ENCODE measurements around the gene DNAH7.
"Not testable (repeated sequence)": the region's sequence is repeated elsewhere in the genome, so short reads cannot be mapped to it uniquely, and the experiment has no call there.

The DNAH7 gene

DNA sequence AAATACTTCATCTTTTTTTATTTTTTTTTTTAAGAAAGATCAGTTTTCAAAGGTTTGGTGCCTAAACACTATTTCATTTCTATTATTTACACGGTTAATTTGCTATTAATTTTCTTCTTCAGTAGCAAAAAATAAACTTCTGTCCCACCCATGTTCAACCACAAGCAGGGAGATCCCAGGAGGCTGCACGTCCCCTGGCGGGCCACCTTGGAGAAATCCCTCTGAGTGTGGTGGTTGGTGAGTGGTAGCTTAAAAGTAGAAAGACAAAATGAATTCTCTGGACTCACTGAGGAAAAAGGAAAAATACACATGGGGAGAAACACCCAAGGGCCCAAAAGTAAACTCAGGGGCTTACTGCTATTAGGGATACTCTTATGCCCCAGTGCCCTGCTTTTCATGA is 143.5 kb downstream of the DNAH7 start:
- no peak overlapping the region for H3K4me2 ChIP-seq (ENCODE audit: low read length)
- TF ChIP-seq, protein P1, sequence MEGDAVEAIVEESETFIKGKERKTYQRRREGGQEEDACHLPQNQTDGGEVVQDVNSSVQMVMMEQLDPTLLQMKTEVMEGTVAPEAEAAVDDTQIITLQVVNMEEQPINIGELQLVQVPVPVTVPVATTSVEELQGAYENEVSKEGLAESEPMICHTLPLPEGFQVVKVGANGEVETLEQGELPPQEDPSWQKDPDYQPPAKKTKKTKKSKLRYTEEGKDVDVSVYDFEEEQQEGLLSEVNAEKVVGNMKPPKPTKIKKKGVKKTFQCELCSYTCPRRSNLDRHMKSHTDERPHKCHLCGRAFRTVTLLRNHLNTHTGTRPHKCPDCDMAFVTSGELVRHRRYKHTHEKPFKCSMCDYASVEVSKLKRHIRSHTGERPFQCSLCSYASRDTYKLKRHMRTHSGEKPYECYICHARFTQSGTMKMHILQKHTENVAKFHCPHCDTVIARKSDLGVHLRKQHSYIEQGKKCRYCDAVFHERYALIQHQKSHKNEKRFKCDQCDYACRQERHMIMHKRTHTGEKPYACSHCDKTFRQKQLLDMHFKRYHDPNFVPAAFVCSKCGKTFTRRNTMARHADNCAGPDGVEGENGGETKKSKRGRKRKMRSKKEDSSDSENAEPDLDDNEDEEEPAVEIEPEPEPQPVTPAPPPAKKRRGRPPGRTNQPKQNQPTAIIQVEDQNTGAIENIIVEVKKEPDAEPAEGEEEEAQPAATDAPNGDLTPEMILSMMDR (IDR thresholded peaks at IDR 0.05): no peak
- no peak overlapping the region for H3K4me3 ChIP-seq (ENCODE audit: low read depth, low read length)
- no peaks in the 10 kb centered on the region for H3K36me3 ChIP-seq (ENCODE audit: control insufficient read depth, insufficient read depth, low read length)
- no peaks in the 10 kb centered on the region for H3K4me1 ChIP-seq
- no peak overlapping the region for H3K27ac ChIP-seq
- H3K79me2 ChIP-seq: no peaks in the 10 kb centered on the region
- H3K9ac ChIP-seq: no peak overlapping the region
- no peaks in the 10 kb centered on the region for H3K27me3 ChIP-seq (ENCODE audit: control insufficient read depth, insufficient read depth, low read length)
- no peaks in the 10 kb centered on the region for H3K9me3 ChIP-seq (ENCODE audit: control insufficient read depth, low read length)
- no peak overlapping the region for H2AFZ ChIP-seq

DNA sequence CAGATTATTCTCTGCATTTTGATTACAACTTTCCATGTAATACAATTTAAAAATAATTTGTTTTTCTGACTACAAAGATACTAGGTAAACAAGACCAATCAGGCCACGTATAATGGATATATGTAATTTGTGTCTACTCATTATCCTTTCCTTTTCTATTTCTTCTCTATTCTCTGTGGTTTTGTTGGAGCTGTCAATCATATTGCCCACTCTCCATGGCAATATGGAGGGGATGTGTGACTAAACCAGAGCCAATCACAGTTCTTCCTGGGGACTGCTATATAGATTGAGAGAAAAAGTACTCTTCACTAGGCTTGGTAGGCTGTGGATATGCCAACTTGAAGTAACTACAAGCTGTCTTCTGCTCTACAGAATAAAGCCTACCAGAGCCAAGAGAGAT is 144.7 kb downstream of the DNAH7 start:
- TF ChIP-seq, protein P1 (IDR thresholded peaks at IDR 0.05): no peak
- Histone ChIP-seq H3K4me3 (ENCODE audit: low read depth, low read length) (no peak overlapping the region), H3K4me2 (ENCODE audit: low read length) (no peak overlapping the region), H2AFZ (no peak overlapping the region), H3K79me2 (no peaks in the 10 kb centered on the region), H3K9me3 (ENCODE audit: control insufficient read depth, low read length) (no peaks in the 10 kb centered on the region), H3K4me1 (no peaks in the 10 kb centered on the region), H3K27ac (no peak overlapping the region), H3K27me3 (ENCODE audit: control insufficient read depth, insufficient read depth, low read length) (no peaks in the 10 kb centered on the region), H3K9ac (no peak overlapping the region), H3K36me3 (ENCODE audit: control insufficient read depth, insufficient read depth, low read length) (no peaks in the 10 kb centered on the region)

DNA sequence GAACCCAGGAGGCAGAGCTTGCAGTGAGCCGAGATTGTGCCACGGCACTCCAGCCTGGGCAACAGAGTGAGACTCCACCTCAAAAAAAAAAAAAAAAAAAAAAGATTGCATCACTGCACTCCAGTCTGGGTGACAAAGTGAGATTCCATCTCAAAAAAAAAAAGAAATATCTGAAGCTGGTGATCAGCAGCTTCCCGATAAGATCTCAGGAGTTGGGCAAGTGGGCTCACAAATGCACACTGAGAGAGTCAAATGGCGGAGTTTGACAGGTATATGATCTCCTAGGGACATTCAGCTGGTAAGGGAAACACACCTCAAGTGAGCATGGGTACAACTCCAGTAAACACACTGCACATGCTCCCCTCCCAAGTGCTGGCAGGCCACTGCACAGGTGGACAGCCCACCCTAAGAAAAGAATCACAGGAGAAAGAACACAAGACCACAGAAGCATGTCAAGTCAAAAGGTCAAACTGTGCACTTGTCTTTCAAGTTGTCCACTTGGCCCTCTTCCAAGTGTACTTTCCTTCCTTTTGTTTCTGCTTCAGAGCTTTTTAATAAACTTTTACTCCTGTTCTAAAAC is 151.5 kb downstream of the DNAH7 start:
- not testable (repeated sequence) for H3K9me3 ChIP-seq (ENCODE audit: control insufficient read depth, low read length); H3K36me3 ChIP-seq (ENCODE audit: control insufficient read depth, insufficient read depth, low read length); H3K27ac ChIP-seq; H3K9ac ChIP-seq; H3K27me3 ChIP-seq (ENCODE audit: control insufficient read depth, insufficient read depth, low read length); H3K4me1 ChIP-seq; H3K79me2 ChIP-seq; H3K4me3 ChIP-seq (ENCODE audit: low read depth, low read length); H2AFZ ChIP-seq; H3K4me2 ChIP-seq (ENCODE audit: low read length)

DNA sequence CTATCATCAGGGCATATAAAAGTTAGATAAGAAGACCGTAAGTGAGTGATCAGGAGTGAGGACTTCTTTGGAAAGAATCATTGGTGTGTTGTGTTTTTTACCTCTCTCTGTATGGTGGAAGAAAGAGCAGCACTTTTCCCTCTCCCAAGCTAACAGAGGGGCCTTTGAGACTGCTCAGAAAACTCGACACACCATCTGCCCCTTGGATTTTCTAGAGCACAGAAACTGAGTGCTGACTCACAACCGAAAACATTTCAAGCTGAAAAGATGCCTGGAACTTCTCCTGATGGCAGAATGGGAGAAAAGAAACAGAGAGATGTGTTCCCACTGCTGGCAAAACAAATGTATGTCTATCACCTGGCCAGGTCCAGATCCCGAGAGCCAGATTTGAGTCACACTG is 156.6 kb downstream of the DNAH7 start:
- H3K4me1 ChIP-seq: no peaks in the 10 kb centered on the region
- H3K9ac ChIP-seq: no peak overlapping the region
- no peaks in the 10 kb centered on the region for H3K27me3 ChIP-seq (ENCODE audit: control insufficient read depth, insufficient read depth, low read length)
- H3K9me3 ChIP-seq (ENCODE audit: control insufficient read depth, low read length): no peaks in the 10 kb centered on the region
- no peak overlapping the region for H3K4me3 ChIP-seq (ENCODE audit: low read depth, low read length)
- H3K4me2 ChIP-seq (ENCODE audit: low read length): no peak overlapping the region
- H3K36me3 ChIP-seq (ENCODE audit: control insufficient read depth, insufficient read depth, low read length): no peaks in the 10 kb centered on the region
- TF ChIP-seq, protein P1 (IDR thresholded peaks at IDR 0.05): no peak
- no peak overlapping the region for H3K27ac ChIP-seq
- no peaks in the 10 kb centered on the region for H3K79me2 ChIP-seq
- no peak overlapping the region for H2AFZ ChIP-seq

DNA sequence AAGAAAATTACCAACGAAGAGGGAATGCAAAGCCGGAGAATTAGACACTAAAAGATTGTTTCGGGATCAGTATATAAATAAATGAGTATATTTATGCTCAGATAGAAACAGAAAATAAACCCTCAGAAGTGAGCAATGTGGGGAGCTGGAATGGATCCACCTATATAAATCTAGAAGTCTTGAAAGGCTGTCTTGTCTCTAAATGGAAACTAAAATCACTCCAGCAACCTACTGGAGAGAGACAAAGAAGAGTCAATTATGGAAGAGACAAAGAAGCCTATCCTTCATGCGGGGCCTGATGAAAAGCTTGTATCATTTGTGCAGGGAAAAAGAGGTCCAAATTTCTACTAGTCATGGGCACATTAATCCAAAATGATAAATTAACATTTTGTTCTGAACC is 158.1 kb downstream of the DNAH7 start:
- TF ChIP-seq, protein P1 (IDR thresholded peaks at IDR 0.05): no peak
- no peak overlapping the region for H3K4me2 ChIP-seq (ENCODE audit: low read length)
- no peaks in the 10 kb centered on the region for H3K4me1 ChIP-seq
- H3K79me2 ChIP-seq: no peaks in the 10 kb centered on the region
- H3K9me3 ChIP-seq (ENCODE audit: control insufficient read depth, low read length): no peaks in the 10 kb centered on the region
- no peaks in the 10 kb centered on the region for H3K27me3 ChIP-seq (ENCODE audit: control insufficient read depth, insufficient read depth, low read length)
- H3K36me3 ChIP-seq (ENCODE audit: control insufficient read depth, insufficient read depth, low read length): no peaks in the 10 kb centered on the region
- H3K4me3 ChIP-seq (ENCODE audit: low read depth, low read length): no peak overlapping the region
- H2AFZ ChIP-seq: no peak overlapping the region
- H3K27ac ChIP-seq: no peak overlapping the region
- H3K9ac ChIP-seq: no peak overlapping the region

Data from parathyroid adenoma (tissue), 2 donors.